Neural progenitor cell (in vitro differentiated cells): Measurements from ENCODE around the gene ATE1. TPM values are rescaled to one million over a fixed set of nuclear protein-coding genes. Genes with fewer than 3 reads are reported as not detected.

Source experiments
- DNase-seq: peaks from one replicate; pipeline ENCODE4 v3.0.0-alpha.2; 2016; ENCODE audit warnings: low spot score
- H2AFZ ChIP-seq: fragments of 200-600 bp; sonication (generic); replicated peaks from 2 replicates; pipeline ENCODE4 v1.6.1; 2016; ENCODE audit warnings: antibody characterized with exemption
- H3F3A ChIP-seq: fragments of 200-600 bp; sonication (generic); 2 replicates; pipeline ENCODE4 v1.6.1; 2016; ENCODE audit warnings: antibody characterized with exemption, low read depth
- H3K27ac ChIP-seq: fragments of 200-600 bp; sonication (generic); 2 replicates; pipeline ENCODE4 v1.5.1; 2016; ENCODE audit warnings: mild to moderate bottlenecking
- H3K27me3 ChIP-seq: fragments of 200-600 bp; sonication (generic); 2 replicates; pipeline ENCODE4 v1.6.1; 2016; ENCODE audit warnings: mild to moderate bottlenecking, moderate library complexity
- H3K36me3 ChIP-seq: fragments of 200-600 bp; sonication (generic); 2 replicates; pipeline ENCODE4 v1.5.1; 2016
- H3K4me1 ChIP-seq: fragments of 200-600 bp; sonication (generic); 2 replicates; pipeline ENCODE4 v1.6.1; 2016; ENCODE audit warnings: mixed run types
- H3K4me2 ChIP-seq: fragments of 200-600 bp; sonication (generic); 2 replicates; pipeline ENCODE4 v1.6.1; 2016
- H3K4me3 ChIP-seq: fragments of 200-600 bp; sonication (generic); 2 replicates; pipeline ENCODE4 v1.5.1; 2016
- H3K79me2 ChIP-seq: fragments of 200-600 bp; sonication (generic); 2 replicates; pipeline ENCODE4 v1.6.1; 2016; ENCODE audit warnings: low read depth
- H3K9ac ChIP-seq: fragments of 200-600 bp; sonication (generic); 2 replicates; pipeline ENCODE4 v1.6.1; 2016
- H3K9me3 ChIP-seq: fragments of 200-600 bp; sonication (generic); 2 replicates; pipeline ENCODE4 v1.5.1; 2016; ENCODE audit warnings: low read depth
- H4K20me1 ChIP-seq: fragments of 200-600 bp; sonication (generic); 2 replicates; pipeline ENCODE4 v1.6.1; 2016; ENCODE audit warnings: low read depth
- H3K27ac Mint-ChIP-seq: 3 replicates; pipeline ENCODE4 v1.8.0; 2021; ENCODE audit warnings: mixed read lengths
- H3K27me3 Mint-ChIP-seq: 2 replicates; pipeline ENCODE4 v1.8.0; 2022; ENCODE audit warnings: low read depth, mild to moderate bottlenecking, inconsistent platforms, moderate library complexity, mixed read lengths; ENCODE audit not compliant: insufficient read depth
- H3K36me3 Mint-ChIP-seq: 3 replicates; pipeline ENCODE4 v1.8.0; 2021; ENCODE audit warnings: mixed read lengths
- H3K4me1 Mint-ChIP-seq: 3 replicates; pipeline ENCODE4 v1.8.0; 2021; ENCODE audit warnings: mixed read lengths
- H3K4me3 Mint-ChIP-seq: 3 replicates; pipeline ENCODE4 v1.8.0; 2021; ENCODE audit warnings: mild to moderate bottlenecking, moderate library complexity, mixed read lengths
- H3K9me3 Mint-ChIP-seq: 3 replicates; pipeline ENCODE4 v1.8.0; 2020; ENCODE audit warnings: mixed read lengths
- EZH2 ChIP-seq: fragments of 200-600 bp; sonication (generic); IDR thresholded peaks from 2 replicates; pipeline ENCODE4 v1.6.1; 2017; ENCODE audit warnings: antibody characterized with exemption, mild to moderate bottlenecking, moderate library complexity
- EZH2phosphoT487 ChIP-seq: fragments of 200-600 bp; sonication (generic); IDR thresholded peaks from 2 replicates; pipeline ENCODE4 v1.6.1; 2017; ENCODE audit warnings: antibody characterized with exemption
- total RNA-seq: library from RNA; depleted of rRNA; stranded (reverse); fragments of >200 nt; gene quantifications from 2 replicates; pipeline ENCODE4 v1.2.3, GENCODE V29; 2015; ENCODE audit warnings: low replicate concordance
- TF ChIP-seq, protein P1 (sequence below): fragments of 200-600 bp; sonication (generic); IDR thresholded peaks from 2 replicates; pipeline ENCODE4 v1.5.1; 2017; ENCODE audit warnings: antibody characterized with exemption, mild to moderate bottlenecking

Gene ATE1
- total RNA-seq, 1 donor from 2014 or later = 57.2 TPM

GRCh38 chr10:121818599-121818998, 109.2 kb downstream of the ATE1 start:
- Histone ChIP-seq H3K4me2 (no peak overlapping the region), H4K20me1 (no peaks in the 10 kb centered on the region), H2AFZ (no peak overlapping the region), H3K27ac (no peak overlapping the region), H3F3A (no peaks in the 10 kb centered on the region), H3K4me3 (no peak overlapping the region), H3K27me3 (no peaks in the 10 kb centered on the region), H3K4me1 (no peaks in the 10 kb centered on the region), H3K79me2 (no peaks in the 10 kb centered on the region), H3K9me3 (no peaks in the 10 kb centered on the region), H3K36me3 (no peaks in the 10 kb centered on the region), H3K9ac (no peak overlapping the region)
- no peak overlapping the region for H3K4me3 Mint-ChIP-seq
- no peaks in the 10 kb centered on the region for H3K9me3 Mint-ChIP-seq
- peaks cover 4% of the 10 kb centered on the region for H3K4me1 Mint-ChIP-seq
- H3K36me3 Mint-ChIP-seq = peaks cover 22% of the 10 kb centered on the region
- H3K27me3 Mint-ChIP-seq = peaks cover 4% of the 10 kb centered on the region
- TF ChIP-seq EZH2 = no peak
- TF ChIP-seq EZH2phosphoT487 = no peak
- TF ChIP-seq, protein P1, sequence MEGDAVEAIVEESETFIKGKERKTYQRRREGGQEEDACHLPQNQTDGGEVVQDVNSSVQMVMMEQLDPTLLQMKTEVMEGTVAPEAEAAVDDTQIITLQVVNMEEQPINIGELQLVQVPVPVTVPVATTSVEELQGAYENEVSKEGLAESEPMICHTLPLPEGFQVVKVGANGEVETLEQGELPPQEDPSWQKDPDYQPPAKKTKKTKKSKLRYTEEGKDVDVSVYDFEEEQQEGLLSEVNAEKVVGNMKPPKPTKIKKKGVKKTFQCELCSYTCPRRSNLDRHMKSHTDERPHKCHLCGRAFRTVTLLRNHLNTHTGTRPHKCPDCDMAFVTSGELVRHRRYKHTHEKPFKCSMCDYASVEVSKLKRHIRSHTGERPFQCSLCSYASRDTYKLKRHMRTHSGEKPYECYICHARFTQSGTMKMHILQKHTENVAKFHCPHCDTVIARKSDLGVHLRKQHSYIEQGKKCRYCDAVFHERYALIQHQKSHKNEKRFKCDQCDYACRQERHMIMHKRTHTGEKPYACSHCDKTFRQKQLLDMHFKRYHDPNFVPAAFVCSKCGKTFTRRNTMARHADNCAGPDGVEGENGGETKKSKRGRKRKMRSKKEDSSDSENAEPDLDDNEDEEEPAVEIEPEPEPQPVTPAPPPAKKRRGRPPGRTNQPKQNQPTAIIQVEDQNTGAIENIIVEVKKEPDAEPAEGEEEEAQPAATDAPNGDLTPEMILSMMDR = no peak
- no peak for DNase-seq
- no peak overlapping the region for H3K27ac Mint-ChIP-seq

- Histone ChIP-seq H2AFZ (no peak overlapping the region), H3K4me3 (no peak overlapping the region), H3K27ac (no peak overlapping the region), H3K4me2 (no peak overlapping the region), H3K79me2 (no peaks in the 10 kb centered on the region), H3K27me3 (no peaks in the 10 kb centered on the region), H3F3A (no peaks in the 10 kb centered on the region), H3K9me3 (no peaks in the 10 kb centered on the region), H4K20me1 (no peaks in the 10 kb centered on the region), H3K9ac (no peak overlapping the region), H3K36me3 (no peaks in the 10 kb centered on the region), H3K4me1 (no peaks in the 10 kb centered on the region)
- H3K4me1 Mint-ChIP-seq = no peaks in the 10 kb centered on the region
- H3K36me3 Mint-ChIP-seq = peaks cover 18% of the 10 kb centered on the region
- H3K27me3 Mint-ChIP-seq = peaks cover 4% of the 10 kb centered on the region
- no peak overlapping the region for H3K27ac Mint-ChIP-seq
- DNase-seq = no peak
- H3K9me3 Mint-ChIP-seq = no peaks in the 10 kb centered on the region
- no peak overlapping the region for H3K4me3 Mint-ChIP-seq
- TF ChIP-seq EZH2phosphoT487 (no peak), EZH2 (no peak)
- TF ChIP-seq, protein P1 = no peak
These were observed 111.6 kb downstream of the ATE1 start for GRCh38 chr10:121816197-121816596.

GRCh38 chr10:121813857-121814256, 114.0 kb downstream of the ATE1 start:
- Histone ChIP-seq H3F3A (no peaks in the 10 kb centered on the region), H3K27ac (no peak overlapping the region), H2AFZ (no peak overlapping the region), H3K79me2 (no peaks in the 10 kb centered on the region), H3K9me3 (no peaks in the 10 kb centered on the region), H3K4me2 (no peak overlapping the region), H3K36me3 (no peaks in the 10 kb centered on the region), H3K4me3 (no peak overlapping the region), H4K20me1 (no peaks in the 10 kb centered on the region), H3K4me1 (no peaks in the 10 kb centered on the region), H3K27me3 (no peaks in the 10 kb centered on the region), H3K9ac (no peak overlapping the region)
- Mint-ChIP-seq H3K4me1 (no peaks in the 10 kb centered on the region), H3K27me3 (peaks cover 4% of the 10 kb centered on the region), H3K36me3 (peaks cover 16% of the 10 kb centered on the region), H3K4me3 (no peak overlapping the region), H3K27ac (no peak overlapping the region), H3K9me3 (no peaks in the 10 kb centered on the region)
- no peak for DNase-seq
- TF ChIP-seq, protein P1 = no peak
- TF ChIP-seq EZH2 (no peak), EZH2phosphoT487 (no peak)
